Transverse colon (tissue), 4 donors: ENCODE data around the gene TULP4.

Experiments used
- EP300 ChIP-seq: sonication (generic); formaldehyde crosslinking; IDR thresholded peaks from one replicate; pipeline ENCODE4 v1.6.1; 2017; ENCODE audit warnings: antibody characterized with exemption, low read depth
- POLR2A ChIP-seq: fragments of 450-650 bp; IDR thresholded peaks from one replicate; pipeline ENCODE4 v1.6.1; 2016; ENCODE audit warnings: antibody characterized with exemption, mild to moderate bottlenecking, moderate library complexity
- POLR2AphosphoS5 ChIP-seq, 3 donors: sonication (generic); formaldehyde crosslinking; IDR thresholded peaks; one replicate each; pipeline ENCODE4 v1.6.1; 2016; ENCODE audit warnings: antibody characterized with exemption in 3 of 3
- TF ChIP-seq, protein P1 (sequence below), 5 experiments: fragments of 200-600 bp in 3 of 5; fragments of 450-650 bp in 2 of 5; sonication (generic) in 3 of 5; IDR thresholded peaks; 1 replicate in 2 of 5; 2 replicates in 3 of 5; pipeline ENCODE4 v1.5.1; 2016 to 2017; ENCODE audit warnings: antibody characterized with exemption in 5 of 5, inconsistent platforms in 3 of 5, mild to moderate bottlenecking in 2 of 5, moderate library complexity in 1 of 5

DNA sequence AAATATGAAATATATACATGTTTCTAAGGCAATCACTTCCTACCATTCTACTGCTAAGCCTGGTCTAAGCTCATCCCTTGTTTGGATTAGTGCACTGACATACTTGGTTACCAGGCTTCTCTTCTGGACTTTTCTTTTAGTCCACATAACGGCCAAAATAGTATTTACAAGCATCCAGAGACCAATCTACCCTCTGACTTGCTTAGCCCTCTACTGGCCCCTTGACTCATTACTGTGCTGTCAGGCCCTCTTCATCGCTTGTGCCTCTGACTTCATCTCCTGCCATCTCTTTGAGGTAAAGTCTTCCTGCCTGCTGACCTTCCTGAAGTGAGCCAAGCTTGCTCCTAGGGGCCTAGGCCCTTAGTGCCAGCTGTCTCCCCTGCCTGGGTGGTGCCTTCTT is 35.1 kb downstream of the TULP4 start:
- TF ChIP-seq EP300 (no peak), POLR2A (no peak), POLR2AphosphoS5 (IDR thresholded peaks at IDR 0.05) (no peak)
- TF ChIP-seq, protein P1, sequence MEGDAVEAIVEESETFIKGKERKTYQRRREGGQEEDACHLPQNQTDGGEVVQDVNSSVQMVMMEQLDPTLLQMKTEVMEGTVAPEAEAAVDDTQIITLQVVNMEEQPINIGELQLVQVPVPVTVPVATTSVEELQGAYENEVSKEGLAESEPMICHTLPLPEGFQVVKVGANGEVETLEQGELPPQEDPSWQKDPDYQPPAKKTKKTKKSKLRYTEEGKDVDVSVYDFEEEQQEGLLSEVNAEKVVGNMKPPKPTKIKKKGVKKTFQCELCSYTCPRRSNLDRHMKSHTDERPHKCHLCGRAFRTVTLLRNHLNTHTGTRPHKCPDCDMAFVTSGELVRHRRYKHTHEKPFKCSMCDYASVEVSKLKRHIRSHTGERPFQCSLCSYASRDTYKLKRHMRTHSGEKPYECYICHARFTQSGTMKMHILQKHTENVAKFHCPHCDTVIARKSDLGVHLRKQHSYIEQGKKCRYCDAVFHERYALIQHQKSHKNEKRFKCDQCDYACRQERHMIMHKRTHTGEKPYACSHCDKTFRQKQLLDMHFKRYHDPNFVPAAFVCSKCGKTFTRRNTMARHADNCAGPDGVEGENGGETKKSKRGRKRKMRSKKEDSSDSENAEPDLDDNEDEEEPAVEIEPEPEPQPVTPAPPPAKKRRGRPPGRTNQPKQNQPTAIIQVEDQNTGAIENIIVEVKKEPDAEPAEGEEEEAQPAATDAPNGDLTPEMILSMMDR (IDR thresholded peaks at IDR 0.05) = no peak
